ENCODE data around the gene TSR3. TPM values are rescaled to one million over a fixed set of nuclear protein-coding genes. Genes with fewer than 3 reads are reported as not detected.

TSR3 gene
- polyA plus RNA-seq (ENCODE audit: insufficient read depth in 1 of 5, insufficient read length in 5 of 5, low replicate concordance in 1 of 5): 10 to 100 TPM; 30.4 to 68.5 (median 42.7) TPM
- long read RNA-seq, donor 1, transcript TSR3-201 (6 exons, 1,243 nt): major isoform, 43 of 43 reads
- long read RNA-seq, donor 1, partial matches to known transcripts: 0 of 43 reads
- long read RNA-seq, donor 1, other reads (novel, unspliced or antisense): 0 of 43 reads
- long read RNA-seq, donor 2, transcript TSR3-201 (6 exons, 1,243 nt): major isoform, 19 of 19 reads
- long read RNA-seq, donor 2, partial matches to known transcripts: 0 of 19 reads
- long read RNA-seq, donor 2, other reads (novel, unspliced or antisense): 0 of 19 reads
- long read RNA-seq, donor 3, transcript TSR3-201 (6 exons, 1,243 nt): major isoform, 29 of 29 reads
- long read RNA-seq, donor 3, partial matches to known transcripts: 0 of 29 reads
- long read RNA-seq, donor 3, other reads (novel, unspliced or antisense): 0 of 29 reads
- long read RNA-seq, donor 4, transcript TSR3-201 (6 exons, 1,243 nt): major isoform, 16 of 16 reads
- long read RNA-seq, donor 4, partial matches to known transcripts: 0 of 16 reads
- long read RNA-seq, donor 4, other reads (novel, unspliced or antisense): 0 of 16 reads
- long read RNA-seq, donor 5, transcript TSR3-201 (6 exons, 1,243 nt): major isoform, 41 of 41 reads
- long read RNA-seq, donor 5, partial matches to known transcripts: 0 of 41 reads
- long read RNA-seq, donor 5, other reads (novel, unspliced or antisense): 0 of 41 reads
- long read RNA-seq, donor 6, transcript TSR3-201 (6 exons, 1,243 nt): major isoform, 49 of 54 reads
- long read RNA-seq, donor 6, partial matches to known transcripts: 0 of 54 reads
- long read RNA-seq, donor 6, other reads (novel, unspliced or antisense): 5 of 54 reads
- long read RNA-seq, donor 7, transcript TSR3-201 (6 exons, 1,243 nt): major isoform, 35 of 42 reads
- long read RNA-seq, donor 7, partial matches to known transcripts: 7 of 42 reads
- long read RNA-seq, donor 7, other reads (novel, unspliced or antisense): 0 of 42 reads
- long read RNA-seq, donor 8, transcript TSR3-201 (6 exons, 1,243 nt): major isoform, 18 of 18 reads
- long read RNA-seq, donor 8, partial matches to known transcripts: 0 of 18 reads
- long read RNA-seq, donor 8, other reads (novel, unspliced or antisense): 0 of 18 reads

DNA sequence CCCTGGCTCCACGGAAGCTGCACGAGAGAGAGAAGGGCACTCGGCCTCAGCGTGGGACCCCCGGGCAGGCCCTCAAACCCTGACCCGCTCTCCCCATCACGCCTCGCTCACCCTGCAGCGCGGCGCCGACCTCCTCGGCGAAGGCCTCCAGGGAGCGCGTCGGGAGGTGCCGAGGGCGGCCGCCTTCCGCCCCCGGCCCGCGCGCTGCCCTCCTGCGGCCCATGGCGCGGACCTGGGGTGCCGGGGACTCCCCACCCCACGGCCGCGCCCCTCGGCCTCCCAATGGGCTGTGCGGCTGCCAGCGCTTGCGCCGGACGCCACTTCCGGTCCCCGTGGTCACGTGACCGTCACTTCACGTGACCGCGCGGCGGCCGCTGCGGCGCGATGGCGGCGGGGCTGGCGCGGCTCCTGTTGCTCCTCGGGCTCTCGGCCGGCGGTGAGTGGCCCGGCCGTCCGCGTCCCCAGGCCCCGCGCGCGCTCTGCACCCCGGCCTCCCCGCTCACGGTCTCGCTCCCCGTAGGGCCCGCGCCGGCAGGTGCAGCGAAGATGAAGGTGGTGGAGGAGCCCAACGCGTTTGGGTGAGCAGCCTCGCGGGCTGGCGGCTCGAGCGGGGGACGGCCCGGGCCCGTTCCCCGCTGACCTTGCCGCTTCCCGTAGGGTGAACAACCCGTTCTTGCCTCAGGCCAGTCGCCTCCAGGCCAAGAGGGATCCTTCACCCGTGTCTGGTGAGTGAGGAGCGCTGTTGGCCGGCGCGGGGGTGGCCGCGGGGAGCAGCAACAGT, at the start of gene TSR3, which contains the start of gene GNPTG:
Gene TSR3 (minus strand): TSS at position 297 of the 781 bp plus-strand sequence. CDS start 74 bp downstream, at position 223.
Gene GNPTG (plus strand): TSS at position 350 of the 781 bp plus-strand sequence. CDS start 35 bp downstream, at position 385.
- peak; percentile 87 to 89 for DNase-seq

- no peak for DNase-seq
Measured at GRCh38 chr16:1401061-1401757, 49.5 kb upstream of the TSR3 start.

GRCh38 chr16:1398826-1399581, 47.3 kb upstream of the TSR3 start:
- DNase-seq: no peak

- DNase-seq: no peak
Measured at GRCh38 chr16:1398351-1398750, 46.7 kb upstream of the TSR3 start.

- no peak for DNase-seq
Measured at GRCh38 chr16:1397779-1398178, 46.1 kb upstream of the TSR3 start.

GRCh38 chr16:1395444-1396031, 43.9 kb upstream of the TSR3 start:
- DNase-seq: no peak

GRCh38 chr16:1394367-1394951, 42.8 kb upstream of the TSR3 start:
- no peak for DNase-seq

- no peak for DNase-seq
Measured at GRCh38 chr16:1393613-1394176, 42.0 kb upstream of the TSR3 start.

DNA sequence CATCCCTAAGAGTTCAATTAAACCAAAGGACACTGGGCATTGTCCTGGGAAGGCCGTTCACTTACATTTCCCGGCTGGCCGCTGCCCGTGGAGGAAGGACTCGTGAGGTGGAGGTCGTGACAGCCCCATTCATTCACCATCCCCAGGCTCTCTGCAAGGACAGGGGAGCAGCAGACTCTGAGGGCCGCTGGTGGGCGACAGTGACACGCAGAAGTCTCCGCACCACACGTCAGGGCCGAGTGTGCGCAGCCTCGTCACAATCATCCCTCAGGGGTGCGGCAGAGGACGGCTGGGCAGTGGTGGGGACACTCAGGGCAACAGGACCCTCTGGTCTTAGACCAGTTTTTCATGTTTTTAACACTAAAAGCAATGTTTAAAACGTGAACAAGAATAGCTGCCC, 41.1 kb upstream of the TSR3 start:
- DNase-seq: no peak

GRCh38 chr16:1390239-1390779, 38.6 kb upstream of the TSR3 start:
- no peak for DNase-seq

- no peak for DNase-seq
Measured at GRCh38 chr16:1389762-1390161, 38.1 kb upstream of the TSR3 start.

GRCh38 chr16:1387331-1387730, 35.7 kb upstream of the TSR3 start:
- no peak for DNase-seq

- DNase-seq: no peak
Measured at GRCh38 chr16:1385232-1385631, 33.6 kb upstream of the TSR3 start.

DNA sequence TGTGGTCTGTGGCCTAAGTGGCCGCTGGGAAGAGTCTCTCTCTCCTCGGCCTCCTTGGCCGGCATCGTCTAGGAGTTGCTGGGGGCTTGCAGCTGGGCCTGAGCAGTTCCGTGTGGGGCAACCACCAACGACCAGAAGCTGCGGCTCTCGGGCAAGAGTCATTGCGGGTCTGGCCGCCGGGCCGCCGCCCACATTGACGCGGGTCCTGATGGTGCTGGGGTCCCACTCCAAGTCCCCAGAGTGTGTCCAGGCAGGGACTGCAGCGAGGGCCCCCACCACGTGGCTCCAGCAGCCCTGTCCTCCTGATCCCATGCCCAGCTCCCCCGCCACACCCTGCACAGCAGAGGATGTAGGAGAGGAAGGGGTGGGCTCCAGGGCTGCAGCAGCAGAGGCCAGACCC, 31.9 kb upstream of the TSR3 start:
- DNase-seq: no peak

DNA sequence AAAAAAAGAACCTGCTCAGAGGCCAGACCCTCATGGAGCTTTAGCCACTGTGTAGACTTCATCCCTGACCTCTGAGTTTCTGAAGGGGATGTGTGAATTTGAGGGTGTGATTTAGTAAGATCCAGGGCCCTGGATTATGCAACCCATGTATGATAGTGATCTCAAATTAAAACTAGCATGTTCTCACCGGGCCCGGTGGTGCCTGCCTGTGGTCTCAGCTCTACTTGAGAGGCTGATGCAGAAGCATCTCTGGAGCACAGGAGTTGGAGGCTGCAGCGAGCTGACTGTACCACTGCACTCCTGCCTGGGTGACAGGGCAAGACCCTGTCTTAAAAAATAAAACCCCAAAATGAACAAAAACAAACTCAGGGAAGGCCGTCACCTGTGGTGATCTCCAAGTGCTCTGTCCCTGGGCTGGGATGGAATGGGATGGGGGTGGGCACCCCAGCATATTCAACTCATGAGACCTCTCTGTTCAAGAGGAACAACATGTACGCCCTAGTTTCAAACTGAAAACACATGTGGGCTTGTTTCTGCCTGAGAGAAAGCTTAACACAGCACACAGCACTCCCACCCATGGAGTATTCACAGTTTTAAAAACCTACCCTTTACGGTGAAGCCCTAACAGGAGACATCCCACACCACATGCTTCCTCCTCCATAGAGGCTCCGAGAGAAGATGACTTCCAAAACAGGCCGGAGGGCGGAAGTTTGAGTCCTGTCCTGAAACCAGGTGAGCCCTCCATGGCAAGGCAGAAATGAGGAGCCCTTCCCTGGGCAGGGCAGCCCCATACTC, 30.1 kb upstream of the TSR3 start:
- DNase-seq: no peak

- no peak for DNase-seq
Measured at GRCh38 chr16:1380195-1380594, 28.5 kb upstream of the TSR3 start.

DNA sequence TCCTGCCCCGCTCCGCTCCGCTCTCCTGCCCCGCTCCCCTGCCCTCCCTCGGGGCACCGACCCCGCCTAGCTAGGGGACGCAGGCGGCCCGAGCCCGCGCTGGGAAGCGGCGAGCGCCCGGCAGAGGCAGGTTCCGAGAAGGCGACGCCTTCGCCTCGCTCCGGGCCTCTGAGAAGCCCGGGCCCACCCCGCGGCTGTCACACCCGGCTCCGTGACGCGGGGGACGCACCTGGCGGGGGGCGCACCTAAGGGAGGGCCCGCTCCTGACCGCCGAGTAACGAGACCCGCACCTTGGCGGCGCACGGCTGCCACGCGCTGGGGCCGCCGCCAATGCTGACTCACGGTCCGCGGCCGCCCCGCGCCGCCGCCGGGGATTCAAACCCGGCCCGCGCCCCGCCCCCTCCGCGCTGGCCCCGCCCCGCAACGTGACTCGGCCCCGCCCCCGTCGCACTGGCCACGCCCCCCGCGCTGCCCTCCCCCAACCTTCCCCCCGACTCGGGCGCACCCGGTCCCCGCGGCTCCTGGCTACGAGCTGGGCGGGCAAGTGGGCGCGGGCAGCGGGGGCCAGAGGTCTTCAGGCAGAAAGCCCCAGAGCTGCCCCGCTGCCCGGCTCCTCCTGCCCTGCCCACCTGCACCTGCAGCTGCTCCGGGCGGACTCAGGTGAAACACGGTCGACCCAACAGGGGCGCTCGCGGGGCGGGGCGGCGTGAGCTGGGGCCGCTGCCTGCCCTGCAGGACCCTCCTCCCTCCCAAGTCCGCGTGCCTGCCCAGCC, 27.8 kb upstream of the TSR3 start:
- DNase-seq: peak in 1 of 2 donors; percentile 17

All from right lung (tissue), 10 donors.